GM23248 (cell line): ENCODE measurements around the gene COX7A2L. TPM values are rescaled to one million over a fixed set of nuclear protein-coding genes. Genes with fewer than 3 reads are reported as not detected.

ENCODE experiments used
- DNase-seq: peaks from one replicate; pipeline ENCODE4 v3.0.0-alpha.2; 2015
- H2AFZ ChIP-seq: fragments of 200-600 bp; sonication (generic); 2 replicates; pipeline ENCODE4 v1.6.1; 2016; ENCODE audit warnings: antibody characterized with exemption
- H3F3A ChIP-seq: fragments of 200-600 bp; sonication (generic); 2 replicates; pipeline ENCODE4 v1.6.1; 2016; ENCODE audit warnings: mild to moderate bottlenecking, antibody characterized with exemption, mixed run types; ENCODE audit not compliant: insufficient read depth
- H3K27ac ChIP-seq: fragments of 200-600 bp; sonication (generic); 2 replicates; pipeline ENCODE4 v1.5.1; 2016; ENCODE audit warnings: mild to moderate bottlenecking
- H3K27me3 ChIP-seq: fragments of 200-600 bp; sonication (generic); replicated peaks from 2 replicates; pipeline ENCODE4 v1.6.1; 2016; ENCODE audit warnings: mild to moderate bottlenecking; ENCODE audit not compliant: insufficient read depth
- H3K36me3 ChIP-seq: fragments of 200-600 bp; sonication (generic); 2 replicates; pipeline ENCODE4 v1.6.1; 2016; ENCODE audit warnings: low read depth, mild to moderate bottlenecking
- H3K4me1 ChIP-seq: fragments of 200-600 bp; sonication (generic); 2 replicates; pipeline ENCODE4 v1.6.1; 2016; ENCODE audit warnings: mild to moderate bottlenecking; ENCODE audit not compliant: insufficient read depth
- H3K4me2 ChIP-seq: fragments of 200-600 bp; sonication (generic); one replicate; pipeline ENCODE4 v1.6.1; 2016; ENCODE audit warnings: mild to moderate bottlenecking; ENCODE audit not compliant: unreplicated experiment
- H3K4me3 ChIP-seq: fragments of 200-600 bp; sonication (generic); 2 replicates; pipeline ENCODE4 v1.5.1; 2016; ENCODE audit warnings: mild to moderate bottlenecking
- H3K79me2 ChIP-seq: fragments of 200-600 bp; sonication (generic); 2 replicates; pipeline ENCODE4 v1.6.1; 2016; ENCODE audit warnings: mild to moderate bottlenecking; ENCODE audit not compliant: insufficient read depth
- H3K9ac ChIP-seq: fragments of 200-600 bp; sonication (generic); 2 replicates; pipeline ENCODE4 v1.6.1; 2016; ENCODE audit warnings: mild to moderate bottlenecking
- H3K9me2 ChIP-seq: fragments of 200-600 bp; sonication (generic); 2 replicates; pipeline ENCODE4 v1.6.1; 2016; ENCODE audit warnings: mixed run types, mild to moderate bottlenecking, moderate library complexity; ENCODE audit not compliant: insufficient read depth
- H3K9me3 ChIP-seq: fragments of 200-600 bp; sonication (generic); one replicate; pipeline ENCODE4 v1.6.1; 2017; ENCODE audit warnings: low read depth
- H4K20me1 ChIP-seq: fragments of 200-600 bp; sonication (generic); 2 replicates; pipeline ENCODE4 v1.6.0; 2016; ENCODE audit not compliant: insufficient read depth
- EZH2 ChIP-seq: fragments of 200-600 bp; sonication (generic); IDR thresholded peaks from 2 replicates; pipeline ENCODE4 v1.6.1; 2018; ENCODE audit warnings: antibody characterized with exemption, mild to moderate bottlenecking; ENCODE audit not compliant: insufficient read depth, poor library complexity, severe bottlenecking
- EZH2phosphoT487 ChIP-seq: fragments of 200-600 bp; sonication (generic); IDR thresholded peaks from 2 replicates; pipeline ENCODE4 v1.6.1; 2018; ENCODE audit warnings: antibody characterized with exemption, moderate library complexity, mild to moderate bottlenecking, low read depth; ENCODE audit not compliant: insufficient read depth
- WGBS, 2 experiments: methylation state at CpG; one replicate each; pipeline ENCODE4 v1.1.6; 2015 to 2017; ENCODE audit warnings: low lambda C conversion rate in 2 of 2, low coverage in 1 of 2; ENCODE audit errors: missing lambda C conversion rate in 2 of 2; 5-methylcytosine and 5-hydroxymethylcytosine counted together
- in situ Hi-C: fragments of 300-500 bp; cut with MboI; formaldehyde crosslinking; loops from 2 replicates; pipeline ENCODE4 v1.15.0; 2020
- polyA plus RNA-seq: library from polyadenylated mRNA; unstranded; fragments of >200 nt; fragmentation: Nextera tagmentation; extraction: Ambion mirVana; gene quantifications from 2 replicates; pipeline ENCODE4 v1.2.1, GENCODE V29; 2016
- total RNA-seq: library from RNA; depleted of rRNA; stranded (reverse); fragments of >200 nt; shearing (Covaris generic); gene quantifications from 2 replicates; pipeline ENCODE4 v1.2.3, GENCODE V29; 2014

The COX7A2L gene
- total and polyA plus RNA-seq, 2 experiments from 2014 or later: 166 to 202 TPM

DNA sequence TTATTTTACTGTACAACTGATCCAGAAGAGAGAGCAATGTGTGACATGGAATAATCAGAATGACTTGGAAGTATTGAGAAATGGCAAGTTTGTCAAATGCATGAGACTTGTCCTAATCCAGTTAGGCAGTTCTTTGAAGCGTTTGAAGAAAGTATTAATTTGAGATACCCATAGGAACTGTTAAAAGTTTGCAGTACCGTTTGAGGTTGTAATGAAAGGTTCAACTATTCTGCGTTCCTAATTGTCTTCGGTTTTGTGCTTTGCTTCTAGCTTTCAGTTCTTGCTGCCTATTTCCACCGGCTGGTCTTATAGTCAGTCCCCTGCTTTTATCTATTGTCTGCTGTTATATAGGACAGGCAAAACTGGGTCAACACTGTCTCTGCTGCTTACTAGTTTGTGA is 41.8 kb downstream of the COX7A2L start:
- no peak for DNase-seq
- no peaks in the 10 kb centered on the region for H4K20me1 ChIP-seq
- WGBS, 2 experiments: 97 to 98% methylated on average over 5 of the region's 5 CpGs
- in situ Hi-C loops: loop anchor here (25.0 kb wide), 1 partner anchor 457 kb away; no protein-coding TSS in a partner anchor
- H3F3A ChIP-seq: peaks cover 19% of the 10 kb centered on the region
- H3K9ac ChIP-seq: no peak overlapping the region
- H3K9me3 ChIP-seq: no peaks in the 10 kb centered on the region
- no peaks in the 10 kb centered on the region for H3K9me2 ChIP-seq
- H2AFZ ChIP-seq: no peak overlapping the region
- H3K27ac ChIP-seq: no peak overlapping the region
- no peaks in the 10 kb centered on the region for H3K36me3 ChIP-seq
- no peaks in the 10 kb centered on the region for H3K79me2 ChIP-seq
- no peaks in the 10 kb centered on the region for H3K27me3 ChIP-seq
- no peak overlapping the region for H3K4me3 ChIP-seq
- H3K4me2 ChIP-seq: no peak overlapping the region
- no peak for TF ChIP-seq EZH2
- TF ChIP-seq EZH2phosphoT487: no peak
- H3K4me1 ChIP-seq: peaks cover 18% of the 10 kb centered on the region

- no peaks in the 10 kb centered on the region for H3K9me3 ChIP-seq
- no peak overlapping the region for H3K4me3 ChIP-seq
- no peak overlapping the region for H3K9ac ChIP-seq
- no peaks in the 10 kb centered on the region for H4K20me1 ChIP-seq
- H3K9me2 ChIP-seq: no peaks in the 10 kb centered on the region
- H3K4me2 ChIP-seq: no peak overlapping the region
- H3K79me2 ChIP-seq: no peaks in the 10 kb centered on the region
- H3K36me3 ChIP-seq: no peaks in the 10 kb centered on the region
- peaks cover 27% of the 10 kb centered on the region for H3F3A ChIP-seq
- H3K27ac ChIP-seq: no peak overlapping the region
- TF ChIP-seq EZH2: no peak
- no peak for TF ChIP-seq EZH2phosphoT487
- H3K27me3 ChIP-seq: no peaks in the 10 kb centered on the region
- peaks cover 24% of the 10 kb centered on the region for H3K4me1 ChIP-seq
- no peak for DNase-seq
- in situ Hi-C loops: loop anchor here (25.0 kb wide), 1 partner anchor 456 kb away; no protein-coding TSS in a partner anchor
- no peak overlapping the region for H2AFZ ChIP-seq
These were observed 43.1 kb downstream of the COX7A2L start for GRCh38 chr2:42317945-42318344.

DNA sequence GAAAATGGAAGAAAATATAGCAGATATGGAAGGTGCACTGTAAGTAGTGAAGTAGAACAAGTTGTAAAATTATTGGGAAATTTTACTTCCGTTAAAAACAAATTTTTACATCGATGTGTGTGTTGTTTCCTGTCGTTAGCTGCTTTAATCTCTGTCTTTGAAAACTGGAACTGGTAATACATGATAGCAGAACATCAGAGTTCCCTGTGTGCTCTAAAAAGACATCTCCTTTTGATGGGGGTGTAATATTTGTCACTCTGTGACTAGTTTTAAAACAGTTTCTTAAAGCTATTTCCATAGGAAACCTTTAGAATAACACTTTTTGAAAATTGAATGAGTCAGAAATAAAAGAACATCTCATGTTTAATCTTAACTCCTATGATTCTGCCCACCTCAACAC is 43.5 kb downstream of the COX7A2L start:
- H3K27ac ChIP-seq: no peak overlapping the region
- H3K9me2 ChIP-seq: no peaks in the 10 kb centered on the region
- no peaks in the 10 kb centered on the region for H3K36me3 ChIP-seq
- no peaks in the 10 kb centered on the region for H3K27me3 ChIP-seq
- no peaks in the 10 kb centered on the region for H3K79me2 ChIP-seq
- DNase-seq: no peak
- H3K4me2 ChIP-seq: no peak overlapping the region
- in situ Hi-C loops: loop anchor here (25.0 kb wide), 1 partner anchor 455 kb away; no protein-coding TSS in a partner anchor
- 81 to 89% methylated on average over 3 of the region's 3 CpGs for WGBS, 2 experiments
- no peaks in the 10 kb centered on the region for H4K20me1 ChIP-seq
- TF ChIP-seq EZH2phosphoT487: no peak
- TF ChIP-seq EZH2: no peak
- no peak overlapping the region for H3K4me3 ChIP-seq
- H2AFZ ChIP-seq: no peak overlapping the region
- H3K9me3 ChIP-seq: no peaks in the 10 kb centered on the region
- H3F3A ChIP-seq: peaks cover 27% of the 10 kb centered on the region
- peaks cover 24% of the 10 kb centered on the region for H3K4me1 ChIP-seq
- H3K9ac ChIP-seq: no peak overlapping the region

DNA sequence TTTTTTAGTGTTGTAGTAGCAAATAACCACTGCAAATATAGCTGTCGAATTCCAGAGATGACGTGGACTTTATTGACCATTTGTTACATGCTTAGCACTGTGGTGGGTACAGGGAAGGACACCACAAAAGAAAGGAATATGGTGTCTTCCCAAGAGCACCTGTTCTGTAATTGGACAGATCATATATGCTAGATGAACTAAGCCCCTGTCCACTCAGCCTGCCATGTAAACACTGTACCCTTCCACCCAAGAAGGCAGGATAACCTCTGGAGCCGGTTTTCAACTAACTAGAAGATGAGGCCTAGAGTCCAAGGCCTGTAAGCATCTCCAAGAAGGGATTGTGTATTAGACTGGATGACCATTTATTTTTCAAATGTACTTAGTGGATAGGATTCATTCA is 44.1 kb downstream of the COX7A2L start:
- DNase-seq: no peak
- Histone ChIP-seq H3K79me2 (no peaks in the 10 kb centered on the region), H3K4me3 (no peak overlapping the region), H4K20me1 (no peaks in the 10 kb centered on the region), H3K36me3 (no peaks in the 10 kb centered on the region), H3K27me3 (no peaks in the 10 kb centered on the region), H2AFZ (no peak overlapping the region), H3K9me3 (no peaks in the 10 kb centered on the region), H3K9me2 (no peaks in the 10 kb centered on the region), H3K27ac (no peak overlapping the region), H3K4me2 (no peak overlapping the region), H3K9ac (no peak overlapping the region), H3F3A (peaks cover 27% of the 10 kb centered on the region), H3K4me1 (peaks cover 24% of the 10 kb centered on the region)
- TF ChIP-seq EZH2phosphoT487 (no peak), EZH2 (no peak)
- WGBS, 2 experiments: 80 to 97% methylated on average over 3 of the region's 3 CpGs
- in situ Hi-C loops: loop anchor here (25.0 kb wide), 1 partner anchor 455 kb away; no protein-coding TSS in a partner anchor

DNA sequence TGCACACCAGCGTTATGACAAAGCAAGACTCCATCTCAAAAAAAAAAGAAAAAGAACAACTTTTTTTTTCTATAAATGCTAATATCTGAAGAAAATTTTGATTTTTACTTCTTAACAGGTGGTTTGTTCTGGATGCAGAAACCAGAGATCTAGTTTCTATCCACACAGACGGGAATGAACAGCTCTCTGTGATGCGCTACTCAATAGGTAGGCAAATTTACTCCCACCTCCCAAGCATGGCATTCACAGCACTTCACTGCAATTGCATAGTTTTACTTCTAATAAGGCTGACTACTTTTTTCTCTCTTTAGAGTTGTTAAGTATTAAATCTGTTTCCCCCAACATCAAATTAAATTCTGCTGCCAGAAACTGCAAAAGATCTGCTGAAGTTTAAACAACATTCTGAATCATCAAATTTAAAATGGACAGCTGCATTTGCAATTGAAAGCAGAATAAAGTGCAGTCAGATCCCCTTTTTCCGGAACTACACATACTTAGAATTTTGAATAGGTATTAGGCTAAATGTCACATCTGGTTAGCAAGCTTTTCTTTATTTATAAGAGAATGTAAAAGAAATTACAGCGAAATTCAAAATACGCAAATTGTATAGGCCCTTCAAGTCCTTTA is 45.1 kb downstream of the COX7A2L start:
- Histone ChIP-seq H3K9me3 (no peaks in the 10 kb centered on the region), H3K9ac (no peak overlapping the region)
- no peak for DNase-seq

More for the DNA sequence above, 45.1 kb downstream of the COX7A2L start:
- WGBS, 2 experiments: 88 to 90% methylated on average over 6 of the region's 6 CpGs
- H3K4me2 ChIP-seq: no peak overlapping the region
- H3K27me3 ChIP-seq: no peaks in the 10 kb centered on the region
- no peaks in the 10 kb centered on the region for H3K36me3 ChIP-seq
- TF ChIP-seq EZH2phosphoT487 (no peak), EZH2 (no peak)
- no peak overlapping the region for H2AFZ ChIP-seq
- peaks cover 27% of the 10 kb centered on the region for H3F3A ChIP-seq
- no peak overlapping the region for H3K4me3 ChIP-seq
- no peaks in the 10 kb centered on the region for H3K79me2 ChIP-seq
- peaks cover 24% of the 10 kb centered on the region for H3K4me1 ChIP-seq
- no peaks in the 10 kb centered on the region for H3K9me2 ChIP-seq
- in situ Hi-C loops: loop anchor here (25.0 kb wide), 1 partner anchor 454 kb away; no protein-coding TSS in a partner anchor
- peak overlapping the region; percentile 67 for H3K27ac ChIP-seq
- no peaks in the 10 kb centered on the region for H4K20me1 ChIP-seq
